GM10266 (cell line): ENCODE results near the gene KIF16B.

Experiments used
- DNase-seq: peaks from one replicate; pipeline ENCODE4 v3.0.0; 2012; ENCODE audit errors: extremely low spot score
- TF ChIP-seq, protein P1 (sequence below): IDR thresholded peaks from 2 replicates; pipeline ENCODE4 v1.5.1; 2012; ENCODE audit warnings: mild to moderate bottlenecking, low read depth; ENCODE audit not compliant: control insufficient read depth, insufficient read depth; ENCODE audit errors: missing control alignments

Gene KIF16B

DNA sequence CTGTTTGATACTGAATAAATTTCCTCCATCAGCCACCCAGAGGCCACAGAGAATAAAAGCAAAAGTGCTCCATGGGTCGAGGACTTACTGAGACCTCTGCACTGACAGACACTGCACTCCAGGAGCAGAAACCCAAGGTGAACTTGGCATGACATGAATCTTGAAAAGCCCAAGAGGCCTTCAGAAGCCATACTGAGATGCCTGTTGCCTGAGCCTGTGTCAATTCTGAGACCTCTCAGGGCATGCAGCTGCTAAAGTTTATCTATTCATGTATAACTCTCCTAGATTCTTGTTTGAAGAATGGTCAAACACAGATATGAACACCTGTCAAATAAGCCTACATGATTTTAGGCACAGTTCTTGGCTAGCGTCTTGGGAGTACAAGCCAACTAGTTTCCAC, 145.7 kb downstream of the KIF16B start:
- TF ChIP-seq, protein P1, sequence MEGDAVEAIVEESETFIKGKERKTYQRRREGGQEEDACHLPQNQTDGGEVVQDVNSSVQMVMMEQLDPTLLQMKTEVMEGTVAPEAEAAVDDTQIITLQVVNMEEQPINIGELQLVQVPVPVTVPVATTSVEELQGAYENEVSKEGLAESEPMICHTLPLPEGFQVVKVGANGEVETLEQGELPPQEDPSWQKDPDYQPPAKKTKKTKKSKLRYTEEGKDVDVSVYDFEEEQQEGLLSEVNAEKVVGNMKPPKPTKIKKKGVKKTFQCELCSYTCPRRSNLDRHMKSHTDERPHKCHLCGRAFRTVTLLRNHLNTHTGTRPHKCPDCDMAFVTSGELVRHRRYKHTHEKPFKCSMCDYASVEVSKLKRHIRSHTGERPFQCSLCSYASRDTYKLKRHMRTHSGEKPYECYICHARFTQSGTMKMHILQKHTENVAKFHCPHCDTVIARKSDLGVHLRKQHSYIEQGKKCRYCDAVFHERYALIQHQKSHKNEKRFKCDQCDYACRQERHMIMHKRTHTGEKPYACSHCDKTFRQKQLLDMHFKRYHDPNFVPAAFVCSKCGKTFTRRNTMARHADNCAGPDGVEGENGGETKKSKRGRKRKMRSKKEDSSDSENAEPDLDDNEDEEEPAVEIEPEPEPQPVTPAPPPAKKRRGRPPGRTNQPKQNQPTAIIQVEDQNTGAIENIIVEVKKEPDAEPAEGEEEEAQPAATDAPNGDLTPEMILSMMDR, result no peak

DNA sequence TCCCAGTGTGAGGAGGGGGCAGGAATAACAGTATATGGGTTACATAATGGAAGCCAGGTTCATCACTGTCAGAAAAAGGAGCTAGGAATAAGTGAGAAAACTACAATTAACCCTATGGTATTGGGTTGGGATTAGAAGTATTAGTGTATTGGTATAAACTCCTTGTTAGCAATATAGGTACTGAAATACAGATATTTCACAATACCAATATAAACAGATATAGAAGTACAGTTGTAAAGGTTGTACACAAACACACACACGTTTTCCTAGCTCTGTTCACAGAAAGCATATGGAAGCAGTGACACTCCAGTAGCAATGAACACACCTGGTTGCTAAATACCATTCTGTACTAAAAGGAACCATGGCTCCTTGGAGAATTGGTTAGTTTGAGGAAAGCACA, 148.5 kb downstream of the KIF16B start:
- TF ChIP-seq, protein P1, result no peak

More for the DNA sequence above, 145.7 kb downstream of the KIF16B start:
- no peak for DNase-seq

DNA sequence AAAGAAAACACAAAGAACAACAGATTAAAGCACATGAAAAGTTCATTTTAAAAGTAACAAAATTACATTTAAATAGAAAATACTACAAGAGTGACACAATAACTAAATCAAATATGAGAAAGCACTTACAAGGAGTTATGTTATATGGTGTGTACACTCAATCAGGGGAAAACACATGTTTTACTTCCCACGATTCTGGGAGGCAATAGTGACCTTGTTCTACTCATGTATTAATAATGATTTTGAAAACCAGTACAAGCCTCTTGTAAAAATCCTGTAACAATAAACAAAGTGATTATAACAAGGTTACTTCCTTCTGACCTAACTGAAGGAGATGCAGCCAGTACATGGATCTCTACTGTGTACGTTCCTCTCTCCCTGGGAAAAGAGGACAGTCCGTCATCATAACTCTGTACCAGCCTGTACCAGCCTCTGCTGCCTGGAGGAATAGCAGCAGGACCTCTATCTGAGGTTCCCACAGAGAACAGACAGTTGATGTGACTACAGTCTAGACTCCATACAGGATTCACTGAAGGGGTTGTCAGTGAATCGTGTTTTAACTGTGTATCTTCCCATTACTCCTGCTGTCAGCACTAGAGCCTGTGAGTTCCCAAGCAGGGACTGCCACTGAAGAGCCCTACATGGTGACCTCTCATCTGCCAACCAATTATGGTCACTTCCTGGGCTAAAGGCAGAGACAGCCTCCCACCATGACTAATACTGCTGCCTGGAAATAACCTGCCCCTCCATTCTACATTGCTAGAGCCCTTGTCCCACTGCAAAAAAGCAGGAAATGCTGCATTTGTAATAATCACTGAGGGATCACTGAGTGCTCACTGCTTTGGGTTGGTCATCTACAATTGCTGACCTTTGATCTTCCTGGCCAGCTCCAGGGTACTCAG, 149.7 kb downstream of the KIF16B start:
- DNase-seq, result no peak
- TF ChIP-seq, protein P1, result no peak

More for the DNA sequence above, 148.5 kb downstream of the KIF16B start:
- no peak for DNase-seq

DNA sequence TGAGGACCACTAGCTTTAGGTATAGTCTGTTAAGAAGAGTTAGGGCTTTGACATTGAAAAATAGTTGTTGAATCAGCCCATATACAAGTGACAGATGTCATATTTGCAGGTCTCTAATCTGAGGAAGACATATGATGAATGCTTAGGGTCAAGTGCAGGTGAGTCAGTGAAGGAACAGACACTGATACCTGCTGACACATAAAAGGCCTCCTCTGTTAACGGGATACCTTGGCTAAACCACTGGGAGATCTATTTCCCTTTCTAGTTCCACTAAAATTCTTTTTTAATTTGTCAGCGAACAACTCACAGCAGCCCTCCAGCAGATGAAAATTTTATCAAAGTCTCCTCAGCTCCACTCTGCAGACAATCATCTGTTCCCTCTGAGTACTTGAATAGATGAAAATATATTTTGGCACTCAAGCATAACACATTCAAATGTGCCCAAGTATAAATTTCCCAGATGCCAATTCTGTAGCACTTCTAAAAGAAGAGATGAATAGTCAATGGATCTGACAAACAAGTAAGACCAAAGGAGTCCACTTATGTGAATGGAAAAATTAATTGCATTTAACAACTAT, 154.0 kb downstream of the KIF16B start:
- no peak for DNase-seq
- TF ChIP-seq, protein P1, result no peak

DNA sequence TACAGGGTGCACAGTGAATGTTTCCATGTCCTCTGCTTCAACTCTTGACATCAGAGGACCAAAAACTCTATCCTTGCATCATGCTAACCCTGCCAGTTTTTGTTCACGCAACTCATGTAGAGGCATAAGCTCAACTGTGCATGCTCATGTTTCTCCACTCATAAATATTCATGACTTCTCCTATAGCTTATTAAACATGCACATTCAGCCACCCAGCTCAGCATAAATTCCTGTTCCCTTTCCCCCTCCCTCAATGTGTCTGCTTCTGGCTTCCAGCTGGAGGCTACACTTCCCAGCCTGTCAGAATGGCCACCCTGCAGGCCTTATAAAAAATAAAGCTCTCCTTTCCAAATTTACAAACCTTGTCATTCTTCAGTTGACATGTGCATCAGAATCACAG, 154.6 kb downstream of the KIF16B start:
- TF ChIP-seq, protein P1, result no peak
- DNase-seq, result no peak

DNA sequence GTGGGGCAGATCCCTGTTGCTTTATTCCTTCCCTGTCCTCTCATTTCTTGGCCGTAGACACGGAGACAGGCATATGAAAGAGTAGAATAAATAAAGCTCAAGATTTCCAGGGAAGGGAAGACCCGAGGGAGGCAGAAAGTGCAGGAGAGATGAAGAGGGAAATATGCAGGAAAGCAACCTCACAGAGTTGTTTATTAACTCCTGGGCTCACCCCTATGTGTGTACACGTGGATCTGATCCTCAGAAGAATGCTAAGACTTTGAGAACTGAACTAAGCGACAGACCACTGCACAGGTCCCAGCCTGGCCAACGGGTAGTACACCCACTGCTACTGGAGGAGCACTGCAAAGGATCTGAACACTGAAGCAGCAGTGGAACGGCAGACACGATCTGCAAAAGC, 156.2 kb downstream of the KIF16B start:
- no peak for DNase-seq
- TF ChIP-seq, protein P1, result no peak

DNA sequence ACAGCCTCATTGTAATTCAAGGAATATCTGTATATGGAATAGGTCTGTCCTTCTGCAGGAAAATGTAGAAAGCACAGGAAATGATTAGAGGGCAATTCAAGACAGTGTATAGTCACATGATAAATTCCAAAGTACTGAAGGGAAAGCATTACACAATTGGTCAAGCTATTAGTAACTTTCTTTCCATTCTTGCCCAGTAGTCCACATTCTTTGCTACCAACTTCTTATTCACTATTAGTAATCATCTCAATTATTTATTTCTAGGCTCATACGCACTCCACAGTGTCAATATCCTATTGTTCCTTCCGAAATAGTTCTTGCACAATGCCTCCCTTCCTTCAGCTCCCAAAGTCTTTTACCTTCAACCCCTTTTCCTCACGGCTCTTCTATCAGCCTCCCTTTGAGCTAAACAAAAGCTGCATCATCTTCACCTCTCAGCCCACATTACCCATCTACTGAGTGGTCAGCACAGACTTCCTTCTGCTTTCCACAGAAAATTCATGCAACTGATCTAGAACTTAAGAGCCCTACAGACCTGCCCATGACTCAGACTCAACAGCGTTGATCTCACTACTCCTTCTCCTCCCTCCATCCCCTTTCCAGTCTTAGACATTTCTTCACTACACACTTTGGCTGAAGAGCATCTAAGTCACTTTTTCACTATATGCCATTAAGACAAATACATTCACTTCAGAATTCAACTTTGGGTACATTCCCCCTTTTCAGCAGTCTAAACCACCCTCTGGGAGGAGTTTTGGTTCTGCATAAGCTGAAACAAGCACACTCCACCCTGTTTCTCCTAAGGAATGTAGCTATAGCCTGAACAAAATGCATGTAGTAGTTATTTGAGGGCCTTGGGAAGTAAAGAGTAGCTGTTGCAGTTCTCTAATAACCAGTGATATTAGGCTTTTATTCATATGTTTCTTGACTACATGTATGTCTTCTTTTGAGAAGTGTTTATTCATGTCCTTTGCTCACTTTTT, 157.9 kb downstream of the KIF16B start:
- TF ChIP-seq, protein P1, result no peak
- DNase-seq, result no peak
